ENCODE data around the gene NUP214.
"Not testable (repeated sequence)": the region's sequence is repeated elsewhere in the genome, so short reads cannot be mapped to it uniquely, and the experiment has no call there.

The NUP214 gene

GRCh38 chr9:131193051-131193450 is 67.7 kb downstream of the NUP214 start:
- DNase-seq (ENCODE audit: low spot score): no peak

- DNase-seq (ENCODE audit: low spot score): no peak
Observed at GRCh38 chr9:131194762-131195161, 69.4 kb downstream of the NUP214 start.

- no peak for DNase-seq (ENCODE audit: low spot score)
Observed at GRCh38 chr9:131197160-131197911, 72.0 kb downstream of the NUP214 start.

- DNase-seq (ENCODE audit: low spot score): no peak
Observed at GRCh38 chr9:131198041-131198715, 72.8 kb downstream of the NUP214 start.

- DNase-seq (ENCODE audit: low spot score): no peak
Observed at GRCh38 chr9:131201856-131202255, 76.5 kb downstream of the NUP214 start.

- no peak for DNase-seq (ENCODE audit: low spot score)
Observed at GRCh38 chr9:131203431-131204218, 78.2 kb downstream of the NUP214 start.

GRCh38 chr9:131204285-131204684 is 78.9 kb downstream of the NUP214 start:
- no peak for DNase-seq (ENCODE audit: low spot score)

- DNase-seq (ENCODE audit: low spot score): no peak
Observed at GRCh38 chr9:131206495-131206894, 81.1 kb downstream of the NUP214 start.

GRCh38 chr9:131211920-131212319 is 86.5 kb downstream of the NUP214 start:
- not testable (repeated sequence) for DNase-seq (ENCODE audit: low spot score)

- no peak for DNase-seq (ENCODE audit: low spot score)
Observed at GRCh38 chr9:131214286-131214856, 89.0 kb downstream of the NUP214 start.

- DNase-seq (ENCODE audit: low spot score): no peak
Observed at GRCh38 chr9:131214876-131215275, 89.5 kb downstream of the NUP214 start.

- DNase-seq (ENCODE audit: low spot score): no peak
Observed at GRCh38 chr9:131216806-131217205, 91.4 kb downstream of the NUP214 start.

- DNase-seq (ENCODE audit: low spot score): no peak
Observed at GRCh38 chr9:131217331-131218031, 92.1 kb downstream of the NUP214 start.

GRCh38 chr9:131218370-131218769 is 93.0 kb downstream of the NUP214 start:
- DNase-seq (ENCODE audit: low spot score): no peak

- no peak for DNase-seq (ENCODE audit: low spot score)
Observed at GRCh38 chr9:131220485-131220884, 95.1 kb downstream of the NUP214 start.

- no peak for DNase-seq (ENCODE audit: low spot score)
Observed at GRCh38 chr9:131222460-131222859, 97.1 kb downstream of the NUP214 start.

GRCh38 chr9:131226226-131226625 is 100.8 kb downstream of the NUP214 start:
- DNase-seq (ENCODE audit: low spot score): no peak

- DNase-seq (ENCODE audit: low spot score): no peak
Observed at GRCh38 chr9:131227112-131227958, 101.9 kb downstream of the NUP214 start.

- no peak for DNase-seq (ENCODE audit: low spot score)
Observed at GRCh38 chr9:131227959-131228460, 102.6 kb downstream of the NUP214 start.

GRCh38 chr9:131228988-131229387 is 103.6 kb downstream of the NUP214 start:
- no peak for DNase-seq (ENCODE audit: low spot score)

GRCh38 chr9:131233556-131233955 is 108.2 kb downstream of the NUP214 start:
- peak; percentile 37 for DNase-seq (ENCODE audit: low spot score)
